ENCODE data around the gene TAS2R1. TPM values are rescaled to one million over a fixed set of nuclear protein-coding genes. Genes with fewer than 3 reads are reported as not detected.

TAS2R1 gene
- total RNA-seq, 2 donors from 2014 or later: not detected

DNA sequence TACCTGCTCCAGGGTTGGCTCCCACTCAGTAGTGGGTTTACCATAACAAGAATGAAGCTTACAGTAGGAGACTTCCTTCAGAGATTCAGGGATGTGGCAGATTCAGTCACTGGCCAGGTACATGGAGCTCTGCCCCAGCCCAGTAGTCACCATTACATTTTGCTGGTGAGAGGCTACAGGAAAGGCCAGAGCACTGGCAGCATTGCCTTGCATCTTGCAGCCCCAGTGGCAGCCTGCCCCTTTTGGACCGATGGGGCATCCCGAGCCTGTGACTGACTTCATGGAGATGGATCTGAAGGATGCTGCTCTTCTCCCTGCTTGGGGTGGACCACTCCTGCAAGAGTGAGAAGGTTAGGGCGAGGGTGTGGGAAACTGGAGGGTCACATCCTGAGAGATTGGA is 16.8 kb downstream of the TAS2R1 start:
- Histone ChIP-seq H3K9me3 (no peaks in the 10 kb centered on the region), H3K36me3 (replicated peaks in 1 of 2; ENCODE audit: insufficient read depth in 1 of 2, low read depth in 2 of 2) (no peaks in the 10 kb centered on the region), H3K27me3 (no peaks in the 10 kb centered on the region), H3K27ac (no peak overlapping the region), H3K4me1 (peaks cover 9% of the 10 kb centered on the region), H3K4me3 (no peak overlapping the region)
- no peak for TF ChIP-seq POLR2A (IDR thresholded peaks at IDR 0.05)
- TF ChIP-seq CTCF (IDR thresholded peaks at IDR 0.05): no peak
- ATAC-seq (no peak), DNase-seq (no peak)
- intact Hi-C loops (cut with DNase I): no loop called here
- WGBS, 2 donors: 92 to 100% methylated on average over 1 to 3 of the region's 3 CpGs

DNA sequence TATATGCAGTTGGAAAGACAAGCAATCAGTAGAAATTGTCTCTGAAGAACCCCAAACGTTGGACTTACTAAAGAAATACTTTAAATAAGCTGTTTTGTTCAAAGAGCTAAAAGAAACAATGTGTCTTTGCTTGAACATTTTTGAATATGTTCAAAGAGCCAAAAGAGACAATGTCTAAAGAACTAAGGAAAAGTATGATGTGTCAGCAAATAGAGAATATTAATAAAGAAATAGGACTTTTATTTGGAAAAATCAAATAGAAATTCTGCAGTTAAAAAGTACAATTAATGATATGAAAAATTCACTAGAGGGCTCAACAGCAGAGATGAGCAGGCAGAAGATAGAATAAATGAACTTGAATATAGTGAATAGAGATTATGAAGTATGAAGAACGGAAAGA is 19.2 kb downstream of the TAS2R1 start:
- no peak overlapping the region for H3K4me3 ChIP-seq
- H3K4me1 ChIP-seq: no peaks in the 10 kb centered on the region
- H3K9me3 ChIP-seq: no peaks in the 10 kb centered on the region
- intact Hi-C loops (cut with DNase I): no loop called here
- 49 to 56% methylated on average over 2 of the region's 2 CpGs for WGBS, 2 donors
- H3K27ac ChIP-seq: no peak overlapping the region
- TF ChIP-seq POLR2A (IDR thresholded peaks at IDR 0.05): no peak
- TF ChIP-seq CTCF (IDR thresholded peaks at IDR 0.05): no peak
- no peaks in the 10 kb centered on the region for H3K27me3 ChIP-seq
- DNase-seq: no peak
- H3K36me3 ChIP-seq (replicated peaks in 1 of 2; ENCODE audit: insufficient read depth in 1 of 2, low read depth in 2 of 2): no peaks in the 10 kb centered on the region
- ATAC-seq: no peak

- peak in 2 of 4 donors; percentile 15 to 41 for DNase-seq
- intact Hi-C loops (cut with DNase I): no loop called here
- 53 to 68% methylated on average over 1 of the region's 1 CpG for WGBS, 2 donors
Measured at GRCh38 chr5:9610364-9610763, 19.8 kb downstream of the TAS2R1 start.

DNA sequence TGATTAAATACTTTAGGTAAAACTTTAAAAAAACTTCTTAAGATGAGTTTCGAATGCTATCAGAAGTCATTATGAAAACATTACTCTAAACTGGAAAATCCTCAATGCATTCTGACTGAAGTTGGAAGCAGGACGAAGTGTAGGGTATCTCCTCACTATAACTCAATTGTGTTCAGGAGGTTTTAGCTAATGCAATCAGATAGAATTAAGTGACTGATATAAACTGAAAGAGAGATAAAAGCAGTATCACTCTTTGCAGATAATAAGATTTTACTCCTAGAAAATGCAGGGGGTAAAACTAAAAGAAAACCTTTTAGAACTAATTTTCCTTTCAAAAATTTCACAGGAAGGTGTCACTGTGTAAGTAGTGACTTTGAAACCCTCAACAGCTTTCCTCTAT is 22.1 kb downstream of the TAS2R1 start:
- Histone ChIP-seq H3K27me3 (no peaks in the 10 kb centered on the region), H3K27ac (no peak overlapping the region), H3K4me3 (no peak overlapping the region), H3K9me3 (no peaks in the 10 kb centered on the region), H3K36me3 (replicated peaks in 1 of 2; ENCODE audit: insufficient read depth in 1 of 2, low read depth in 2 of 2) (no peaks in the 10 kb centered on the region), H3K4me1 (no peaks in the 10 kb centered on the region)
- no peak for ATAC-seq
- DNase-seq: no peak
- 76 to 78% methylated on average over 2 of the region's 2 CpGs for WGBS, 2 donors
- TF ChIP-seq POLR2A (IDR thresholded peaks at IDR 0.05): no peak
- no peak for TF ChIP-seq CTCF (IDR thresholded peaks at IDR 0.05)
- intact Hi-C loops (cut with DNase I): no loop called here

More at GRCh38 chr5:9610364-9610763, 19.8 kb downstream of the TAS2R1 start:
- Histone ChIP-seq H3K4me3 (no peak overlapping the region), H3K36me3 (replicated peaks in 1 of 2; ENCODE audit: insufficient read depth in 1 of 2, low read depth in 2 of 2) (no peaks in the 10 kb centered on the region), H3K27ac (no peak overlapping the region), H3K4me1 (no peaks in the 10 kb centered on the region), H3K27me3 (no peaks in the 10 kb centered on the region), H3K9me3 (no peaks in the 10 kb centered on the region)
- peak; percentile 24 for ATAC-seq
- TF ChIP-seq CTCF (IDR thresholded peaks at IDR 0.05) (no peak), POLR2A (IDR thresholded peaks at IDR 0.05) (no peak)

GRCh38 chr5:9605041-9605838 is 24.9 kb downstream of the TAS2R1 start:
- no peaks in the 10 kb centered on the region for H3K9me3 ChIP-seq
- no peak for DNase-seq
- no peak overlapping the region for H3K4me3 ChIP-seq
- no peak overlapping the region for H3K27ac ChIP-seq
- no peak for TF ChIP-seq POLR2A (IDR thresholded peaks at IDR 0.05)
- no peak for TF ChIP-seq CTCF (IDR thresholded peaks at IDR 0.05)
- 83 to 84% methylated on average over 6 of the region's 6 CpGs for WGBS, 2 donors
- no peaks in the 10 kb centered on the region for H3K4me1 ChIP-seq
- intact Hi-C loops (cut with DNase I): no loop called here
- H3K27me3 ChIP-seq: no peaks in the 10 kb centered on the region
- no peak for ATAC-seq
- no peaks in the 10 kb centered on the region for H3K36me3 ChIP-seq (replicated peaks in 1 of 2; ENCODE audit: insufficient read depth in 1 of 2, low read depth in 2 of 2)
